ENCODE data around the gene CCDC12.

The CCDC12 gene

DNA sequence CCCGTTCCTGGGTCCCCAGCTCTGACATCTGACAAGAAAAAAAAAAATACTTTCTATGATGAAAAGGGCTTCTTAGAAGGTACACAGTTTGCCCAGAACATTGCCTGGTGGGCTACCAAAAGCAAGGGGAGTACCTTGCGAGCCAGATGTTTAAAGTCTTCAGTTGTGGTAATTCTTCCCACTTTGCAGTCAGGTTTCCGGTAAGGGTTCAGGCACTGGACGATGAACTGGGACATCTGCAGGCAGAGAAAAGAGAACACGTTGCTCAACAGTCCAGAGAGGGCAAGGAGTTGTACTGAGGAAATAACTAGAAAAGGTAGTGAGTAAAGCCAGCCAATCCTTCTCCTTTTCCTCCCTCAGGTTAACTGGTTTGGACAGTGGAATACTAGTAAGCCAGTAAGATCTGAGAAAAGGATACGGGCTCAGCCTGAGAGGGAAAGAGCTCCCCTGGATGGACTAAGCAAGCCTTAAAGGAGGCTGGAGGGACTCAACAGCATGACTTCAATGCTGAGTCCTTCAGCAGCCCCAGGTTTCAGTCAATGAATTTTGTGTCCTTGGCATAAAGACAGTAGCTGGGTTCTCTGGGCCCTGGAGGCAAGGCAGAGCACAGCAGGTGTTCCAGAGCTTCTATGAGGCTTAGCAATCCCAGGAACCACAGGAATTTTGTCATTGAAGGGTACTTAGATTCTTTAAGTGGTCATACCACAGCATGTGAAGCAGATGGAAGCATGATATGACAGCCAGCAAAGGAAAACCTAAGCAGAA is 41.1 kb upstream of the CCDC12 start:
- TF ChIP-seq, protein P1, sequence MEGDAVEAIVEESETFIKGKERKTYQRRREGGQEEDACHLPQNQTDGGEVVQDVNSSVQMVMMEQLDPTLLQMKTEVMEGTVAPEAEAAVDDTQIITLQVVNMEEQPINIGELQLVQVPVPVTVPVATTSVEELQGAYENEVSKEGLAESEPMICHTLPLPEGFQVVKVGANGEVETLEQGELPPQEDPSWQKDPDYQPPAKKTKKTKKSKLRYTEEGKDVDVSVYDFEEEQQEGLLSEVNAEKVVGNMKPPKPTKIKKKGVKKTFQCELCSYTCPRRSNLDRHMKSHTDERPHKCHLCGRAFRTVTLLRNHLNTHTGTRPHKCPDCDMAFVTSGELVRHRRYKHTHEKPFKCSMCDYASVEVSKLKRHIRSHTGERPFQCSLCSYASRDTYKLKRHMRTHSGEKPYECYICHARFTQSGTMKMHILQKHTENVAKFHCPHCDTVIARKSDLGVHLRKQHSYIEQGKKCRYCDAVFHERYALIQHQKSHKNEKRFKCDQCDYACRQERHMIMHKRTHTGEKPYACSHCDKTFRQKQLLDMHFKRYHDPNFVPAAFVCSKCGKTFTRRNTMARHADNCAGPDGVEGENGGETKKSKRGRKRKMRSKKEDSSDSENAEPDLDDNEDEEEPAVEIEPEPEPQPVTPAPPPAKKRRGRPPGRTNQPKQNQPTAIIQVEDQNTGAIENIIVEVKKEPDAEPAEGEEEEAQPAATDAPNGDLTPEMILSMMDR (IDR thresholded peaks at IDR 0.05; ENCODE audit: low read depth, low read length, missing control alignments) = no peak
- no peak overlapping the region for H3K4me3 ChIP-seq (ENCODE audit: low read depth, low read length)
- DNase-seq (ENCODE audit: low read depth) = no peak

DNA sequence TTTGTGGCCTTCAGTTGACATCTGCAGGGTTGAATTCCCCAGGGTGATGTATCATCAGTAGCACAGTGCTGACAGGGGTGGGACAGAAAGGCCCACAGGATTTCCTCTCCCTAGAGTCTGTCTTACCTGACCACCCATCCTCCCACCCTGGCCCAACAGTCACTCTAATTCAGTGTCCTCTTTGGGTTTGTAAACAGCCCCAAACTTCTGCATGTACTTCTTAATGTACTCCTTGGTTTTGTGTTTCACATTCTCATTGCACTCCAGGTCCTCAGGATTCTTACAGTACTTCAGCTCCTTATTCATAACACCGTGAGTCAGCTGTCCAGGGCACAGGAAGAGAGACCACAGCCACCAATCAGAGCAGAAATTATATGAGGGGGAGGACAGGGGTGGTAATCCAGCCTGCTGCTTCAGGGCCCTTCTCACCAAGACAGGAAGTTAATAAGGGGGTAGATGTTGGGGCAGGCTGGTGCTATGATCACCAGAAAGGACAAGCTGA is 40.4 kb upstream of the CCDC12 start:
- TF ChIP-seq, protein P1 (IDR thresholded peaks at IDR 0.05; ENCODE audit: low read depth, low read length, missing control alignments) = no peak
- no peak for DNase-seq (ENCODE audit: low read depth)
- H3K4me3 ChIP-seq (ENCODE audit: low read depth, low read length) = no peak overlapping the region

DNA sequence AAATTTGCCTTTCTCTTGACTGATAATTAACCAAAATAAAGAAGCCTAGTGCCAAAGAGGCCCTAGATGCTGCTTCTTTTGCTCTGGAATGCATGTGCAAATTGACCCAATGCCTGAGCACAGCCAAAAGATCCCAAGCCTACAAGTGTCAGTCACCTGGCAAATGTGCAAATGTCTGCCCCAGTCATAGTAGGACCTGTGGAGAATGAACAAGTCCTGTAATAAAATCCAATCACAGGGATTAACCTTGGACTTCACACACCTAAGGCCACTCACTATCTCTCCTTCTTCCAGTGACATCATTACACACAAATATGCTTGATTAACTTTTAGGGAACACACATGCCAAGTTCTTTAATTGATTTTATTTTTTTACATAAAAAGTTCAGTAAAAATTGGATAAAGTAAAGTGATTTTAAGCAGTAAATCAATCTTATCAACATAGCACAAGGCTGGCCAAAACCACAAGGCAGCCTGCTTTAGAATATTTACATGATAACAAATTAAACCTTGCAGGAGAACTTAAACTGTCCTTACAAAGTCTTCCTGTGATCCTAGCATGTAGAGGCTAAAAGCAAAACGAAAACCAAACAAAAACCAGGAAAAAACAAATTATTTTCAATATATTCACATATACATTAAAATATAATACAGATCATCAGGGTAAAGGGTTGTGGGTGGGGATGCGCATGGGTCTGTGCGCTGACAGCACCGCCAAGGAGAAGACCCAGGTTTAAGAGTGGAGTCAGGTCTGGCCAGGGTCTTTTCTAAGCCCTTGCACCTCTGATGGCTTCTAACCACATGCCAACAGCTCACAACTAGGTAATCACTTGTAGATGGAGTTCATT is 39.8 kb upstream of the CCDC12 start:
- no peak for DNase-seq (ENCODE audit: low read depth)
- TF ChIP-seq, protein P1 (IDR thresholded peaks at IDR 0.05; ENCODE audit: low read depth, low read length, missing control alignments) = no peak
- no peak overlapping the region for H3K4me3 ChIP-seq (ENCODE audit: low read depth, low read length)

DNA sequence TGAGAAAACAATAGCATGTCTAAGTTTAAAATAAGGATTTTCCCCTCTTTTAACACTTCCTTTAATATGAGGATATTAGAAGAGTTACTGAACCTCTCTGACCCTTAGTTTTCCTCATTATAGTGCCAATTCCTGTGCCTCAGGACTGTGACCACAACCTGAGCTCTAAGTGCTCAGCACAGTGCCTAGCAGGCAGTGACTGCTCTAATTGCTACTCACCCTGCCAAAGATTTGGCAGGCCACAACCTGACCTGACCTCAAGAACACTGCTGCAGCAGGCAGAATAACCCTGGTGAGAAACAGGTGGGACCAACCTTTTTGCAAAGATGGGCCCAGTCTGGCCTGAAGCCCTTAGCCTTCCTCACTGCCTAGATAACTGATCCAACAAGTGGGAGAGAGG is 38.6 kb upstream of the CCDC12 start:
- TF ChIP-seq, protein P1 (IDR thresholded peaks at IDR 0.05; ENCODE audit: low read depth, low read length, missing control alignments) = no peak
- DNase-seq (ENCODE audit: low read depth) = no peak
- no peak overlapping the region for H3K4me3 ChIP-seq (ENCODE audit: low read depth, low read length)

DNA sequence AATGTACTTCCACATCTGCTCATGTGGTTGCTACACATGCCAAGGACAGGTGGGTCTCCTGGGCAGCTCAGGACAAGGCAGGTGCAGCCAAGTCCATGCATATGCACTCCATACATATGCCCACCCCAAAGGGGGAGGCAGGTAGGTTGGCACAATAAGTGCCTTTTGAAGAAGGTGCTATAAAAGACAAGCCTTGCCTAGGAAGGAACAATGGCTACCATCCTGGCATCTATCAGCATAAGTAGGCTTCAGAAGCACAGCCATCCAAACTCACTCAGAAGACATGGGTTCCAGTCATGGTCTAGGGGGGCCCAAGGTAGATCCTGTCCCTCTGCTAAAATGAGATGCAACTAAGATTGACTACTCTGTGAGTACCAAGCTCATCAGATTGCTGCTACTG is 37.5 kb upstream of the CCDC12 start:
- no peak for DNase-seq (ENCODE audit: low read depth)
- TF ChIP-seq, protein P1 (IDR thresholded peaks at IDR 0.05; ENCODE audit: low read depth, low read length, missing control alignments) = no peak
- H3K4me3 ChIP-seq (ENCODE audit: low read depth, low read length) = no peak overlapping the region

DNA sequence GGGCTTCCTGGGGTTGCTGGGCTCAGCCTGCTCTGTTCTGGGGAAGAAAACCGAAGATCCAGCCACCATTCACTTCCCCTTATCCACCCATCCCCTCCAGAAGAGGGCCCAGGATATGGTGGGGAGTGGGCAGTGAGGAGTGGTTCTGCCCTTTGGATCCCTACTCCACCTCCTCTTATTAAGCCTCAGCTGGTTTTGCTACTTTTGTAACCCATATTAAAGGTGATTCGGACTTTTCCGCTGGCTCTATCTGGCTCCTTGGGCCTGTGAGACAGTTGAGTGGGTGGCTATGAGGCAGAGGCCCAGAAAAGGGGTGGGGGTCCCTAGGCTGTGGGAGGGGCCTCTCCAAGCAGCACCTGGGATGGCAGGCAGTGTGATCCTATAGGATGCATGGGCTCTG is 36.7 kb upstream of the CCDC12 start:
- no peak overlapping the region for H3K4me3 ChIP-seq (ENCODE audit: low read depth, low read length)
- DNase-seq (ENCODE audit: low read depth) = no peak
- TF ChIP-seq, protein P1 (IDR thresholded peaks at IDR 0.05; ENCODE audit: low read depth, low read length, missing control alignments) = no peak
